Measurements from ENCODE around the gene VWCE. TPM values are rescaled to one million over a fixed set of nuclear protein-coding genes. Genes with fewer than 3 reads are reported as not detected.

The VWCE gene, protein sequence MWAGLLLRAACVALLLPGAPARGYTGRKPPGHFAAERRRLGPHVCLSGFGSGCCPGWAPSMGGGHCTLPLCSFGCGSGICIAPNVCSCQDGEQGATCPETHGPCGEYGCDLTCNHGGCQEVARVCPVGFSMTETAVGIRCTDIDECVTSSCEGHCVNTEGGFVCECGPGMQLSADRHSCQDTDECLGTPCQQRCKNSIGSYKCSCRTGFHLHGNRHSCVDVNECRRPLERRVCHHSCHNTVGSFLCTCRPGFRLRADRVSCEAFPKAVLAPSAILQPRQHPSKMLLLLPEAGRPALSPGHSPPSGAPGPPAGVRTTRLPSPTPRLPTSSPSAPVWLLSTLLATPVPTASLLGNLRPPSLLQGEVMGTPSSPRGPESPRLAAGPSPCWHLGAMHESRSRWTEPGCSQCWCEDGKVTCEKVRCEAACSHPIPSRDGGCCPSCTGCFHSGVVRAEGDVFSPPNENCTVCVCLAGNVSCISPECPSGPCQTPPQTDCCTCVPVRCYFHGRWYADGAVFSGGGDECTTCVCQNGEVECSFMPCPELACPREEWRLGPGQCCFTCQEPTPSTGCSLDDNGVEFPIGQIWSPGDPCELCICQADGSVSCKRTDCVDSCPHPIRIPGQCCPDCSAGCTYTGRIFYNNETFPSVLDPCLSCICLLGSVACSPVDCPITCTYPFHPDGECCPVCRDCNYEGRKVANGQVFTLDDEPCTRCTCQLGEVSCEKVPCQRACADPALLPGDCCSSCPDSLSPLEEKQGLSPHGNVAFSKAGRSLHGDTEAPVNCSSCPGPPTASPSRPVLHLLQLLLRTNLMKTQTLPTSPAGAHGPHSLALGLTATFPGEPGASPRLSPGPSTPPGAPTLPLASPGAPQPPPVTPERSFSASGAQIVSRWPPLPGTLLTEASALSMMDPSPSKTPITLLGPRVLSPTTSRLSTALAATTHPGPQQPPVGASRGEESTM
- 0.48 to 0.72 TPM (median 0.61 TPM) in 5 replicates for total RNA-seq (2022; extraction: Qiagen RNA extraction)

GRCh38 chr11:61294717-61295595 lies at the start of gene VWCE:
Gene VWCE (minus strand): TSS chr11:61295316. CDS start chr11:61295037, 279 bp downstream.

DNA sequence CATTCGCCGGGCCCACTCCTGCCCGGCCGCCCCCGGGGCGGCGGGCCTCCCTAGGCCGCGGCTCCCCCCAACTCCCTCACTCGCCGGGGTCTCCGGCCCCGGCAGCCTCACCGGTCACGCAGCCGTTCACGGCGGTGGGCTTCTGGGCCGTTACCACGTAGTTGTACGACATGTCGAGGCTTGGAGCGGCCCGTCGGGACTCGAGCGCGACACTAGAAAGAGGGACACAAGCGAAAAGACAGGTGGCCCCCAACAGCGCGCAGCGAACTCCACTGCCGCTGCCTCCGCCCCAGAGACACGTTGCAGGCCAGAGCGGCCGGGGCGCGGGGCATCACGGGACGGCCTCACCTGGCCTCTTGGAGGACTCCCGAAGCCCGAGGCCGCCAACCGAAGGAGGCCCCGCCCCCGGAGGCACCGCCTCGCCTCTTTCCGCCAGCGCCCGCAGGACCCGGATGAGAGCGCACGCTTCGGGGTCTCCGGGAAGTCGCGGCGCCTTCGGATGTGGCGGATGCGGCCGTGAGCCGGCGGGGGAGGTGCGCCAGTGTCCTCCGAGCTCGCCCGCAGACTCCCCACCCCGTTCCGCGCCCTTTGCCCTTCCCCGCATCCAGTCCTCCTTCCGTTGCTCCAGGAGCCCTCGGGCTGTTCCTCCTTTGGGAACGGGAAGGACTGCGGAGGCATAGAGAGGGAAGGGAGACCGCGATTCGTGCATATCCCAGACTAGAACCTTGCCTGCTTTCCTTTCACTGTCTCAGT lies 37.9 kb upstream of the VWCE start, which contains the start of the genes DDB1 and TKFC:
TSS of gene DDB1 (minus strand) at position 309 of the 753 bp plus-strand sequence. CDS start at position 172, 137 bp downstream.
TSS of gene TKFC (plus strand) at position 432 of the 753 bp plus-strand sequence. CDS start 1,501 bp downstream, outside the sequence.

DNA sequence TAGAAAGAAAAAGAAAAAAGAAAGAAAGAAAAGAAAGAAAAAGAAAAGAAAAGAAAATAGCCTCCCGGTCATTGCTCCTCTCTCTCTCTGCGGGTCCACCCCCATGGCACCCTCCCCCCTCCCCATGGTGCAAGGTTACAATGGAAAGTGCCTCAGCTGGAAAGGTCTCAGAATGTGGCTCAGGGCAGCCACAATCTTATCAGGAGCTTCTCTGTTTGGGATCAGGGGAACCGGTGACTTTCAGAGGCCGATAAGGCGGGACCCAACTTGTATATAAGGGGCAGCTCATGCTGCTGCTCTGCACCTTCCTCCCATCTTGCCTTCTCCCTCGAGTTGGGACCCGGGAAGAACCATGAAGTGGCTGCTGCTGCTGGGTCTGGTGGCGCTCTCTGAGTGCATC lies 54.2 kb downstream of the VWCE start, which contains the start of gene PGA5:
TSS of gene PGA5 (plus strand) at position 301 of the 400 bp plus-strand sequence. CDS start at position 353, 52 bp downstream.

DNA sequence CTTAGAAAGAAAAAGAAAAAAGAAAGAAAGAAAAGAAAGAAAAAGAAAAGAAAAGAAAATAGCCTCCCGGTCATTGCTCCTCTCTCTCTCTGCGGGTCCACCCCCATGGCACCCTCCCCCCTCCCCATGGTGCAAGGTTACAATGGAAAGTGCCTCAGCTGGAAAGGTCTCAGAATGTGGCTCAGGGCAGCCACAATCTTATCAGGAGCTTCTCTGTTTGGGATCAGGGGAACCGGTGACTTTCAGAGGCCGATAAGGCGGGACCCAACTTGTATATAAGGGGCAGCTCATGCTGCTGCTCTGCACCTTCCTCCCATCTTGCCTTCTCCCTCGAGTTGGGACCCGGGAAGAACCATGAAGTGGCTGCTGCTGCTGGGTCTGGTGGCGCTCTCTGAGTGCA lies 73.1 kb downstream of the VWCE start, which contains the start of gene PGA4:
TSS of gene PGA4 (plus strand) at position 301 of the 400 bp plus-strand sequence. CDS start at position 355, 54 bp downstream.

Other genes with a start within 250 kb of the VWCE start
- gene CD5, start 192.8 kb downstream of the VWCE start, total RNA-seq (2022; extraction: Qiagen RNA extraction), result not detected in 5 replicates
- 16.8 to 19.7 TPM (median 18.2 TPM) in 5 replicates for gene VPS37C, start 133.9 kb downstream of the VWCE start, total RNA-seq (2022; extraction: Qiagen RNA extraction)
- gene PGA3, start 91.8 kb downstream of the VWCE start, total RNA-seq (2022; extraction: Qiagen RNA extraction), result 0.06 TPM in 1 of 5 replicates, not detected in the others
- gene PGA4, start 73.0 kb downstream of the VWCE start, total RNA-seq (2022; extraction: Qiagen RNA extraction), result 0.06 TPM in 1 of 5 replicates, not detected in the others
- not detected in 5 replicates for gene PGA5, start 54.1 kb downstream of the VWCE start, total RNA-seq (2022; extraction: Qiagen RNA extraction)
- 163 to 168 TPM (median 166 TPM) in 5 replicates for gene DDB1, start 37.8 kb upstream of the VWCE start, total RNA-seq (2022; extraction: Qiagen RNA extraction)
- gene TKFC, start 37.9 kb upstream of the VWCE start, total RNA-seq (2022; extraction: Qiagen RNA extraction), result 40.9 to 76.4 TPM (median 70.7 TPM) in 5 replicates
- 34.5 to 50.4 TPM (median 47.0 TPM) in 5 replicates for gene CYB561A3, start 66.6 kb upstream of the VWCE start, total RNA-seq (2022; extraction: Qiagen RNA extraction)
- 95.7 to 111 TPM (median 104 TPM) in 5 replicates for gene TMEM138, start 67.1 kb upstream of the VWCE start, total RNA-seq (2022; extraction: Qiagen RNA extraction)
- 16.9 to 21.4 TPM (median 19.3 TPM) in 5 replicates for gene TMEM216, start 97.3 kb upstream of the VWCE start, total RNA-seq (2022; extraction: Qiagen RNA extraction)
- gene CPSF7, start 134.7 kb upstream of the VWCE start, total RNA-seq (2022; extraction: Qiagen RNA extraction), result 66.6 to 73.2 TPM (median 72.5 TPM) in 5 replicates
- gene SDHAF2, start 134.8 kb upstream of the VWCE start, total RNA-seq (2022; extraction: Qiagen RNA extraction), result 35.3 to 50.9 TPM (median 45.1 TPM) in 5 replicates
- 0.06 to 0.25 TPM (median 0.11 TPM) in 5 replicates for gene LRRC10B, start 213.4 kb upstream of the VWCE start, total RNA-seq (2022; extraction: Qiagen RNA extraction)